NCI-H2171 treated with DMSO at 0.1 percent for 48 hours (cell line): ENCODE measurements around the gene PDIK1L.

Experiments
- DNase-seq: peaks from one replicate; lab custom pipeline; 2025; lab: John Stamatoyannopoulos, UW

Gene PDIK1L

GRCh38 chr1:26122988-26123973 is 11.7 kb downstream of the PDIK1L start:
- DNase-seq: no peak

DNA sequence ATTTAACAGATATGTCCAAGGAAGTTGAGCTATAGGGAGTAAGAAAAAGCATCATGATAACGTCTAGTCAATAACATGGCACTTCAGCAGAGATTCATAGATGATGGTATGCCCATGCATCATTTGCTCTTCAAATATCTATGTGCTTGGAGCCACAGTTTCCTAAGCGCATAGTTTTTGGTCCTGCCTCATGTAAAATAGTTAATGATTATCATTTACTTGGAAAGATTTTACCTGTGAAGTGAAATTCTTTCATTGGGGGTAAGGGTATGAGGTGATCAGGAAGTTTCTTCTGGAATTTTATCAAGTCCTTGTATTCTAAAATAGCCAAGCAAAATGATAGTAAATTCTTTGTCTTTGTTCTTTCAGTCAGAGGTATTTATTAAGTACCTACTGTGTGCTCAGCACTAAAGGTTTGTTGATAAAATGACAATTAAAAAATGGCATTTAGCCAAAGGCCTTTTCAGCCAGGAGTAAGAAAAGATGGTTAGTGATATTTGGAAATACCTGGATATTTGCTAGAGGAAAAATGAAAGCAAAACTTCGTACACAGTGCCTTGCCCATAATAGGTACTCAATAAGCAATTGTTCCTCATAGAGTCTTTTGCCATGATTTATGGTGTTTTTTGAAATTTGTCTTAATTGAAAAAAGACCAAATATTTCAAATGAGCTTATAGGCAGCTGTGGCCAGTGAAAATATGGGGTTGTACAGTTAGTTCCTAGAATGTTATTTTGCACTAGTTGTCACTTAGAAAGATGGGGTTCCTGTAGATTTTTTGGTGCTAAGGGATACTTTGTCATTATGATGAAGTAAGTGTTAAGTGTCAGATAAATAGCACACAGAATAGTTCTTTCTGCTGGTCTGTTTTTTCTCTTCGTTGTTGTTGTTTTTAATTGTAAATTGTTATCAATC is 13.1 kb downstream of the PDIK1L start:
- no peak for DNase-seq

DNA sequence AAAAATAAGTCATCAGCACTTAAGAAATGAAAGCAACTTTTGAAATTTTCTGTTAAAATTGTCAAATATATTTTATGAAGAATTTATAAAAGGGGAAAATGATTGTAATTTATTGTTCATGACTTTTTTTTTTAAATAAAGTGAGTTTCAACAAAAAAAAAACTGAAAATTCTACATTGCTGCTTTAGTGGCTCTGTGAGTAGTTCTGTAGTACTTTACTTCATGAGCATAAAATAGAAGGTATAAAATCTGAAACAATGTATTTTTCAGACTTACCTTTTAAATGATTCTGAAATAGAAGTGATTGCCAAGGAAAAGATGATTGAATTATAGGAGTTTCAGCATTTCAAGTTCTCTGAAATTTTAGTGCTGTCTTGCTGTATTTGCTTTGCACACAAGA is 13.8 kb downstream of the PDIK1L start:
- DNase-seq: no peak

DNA sequence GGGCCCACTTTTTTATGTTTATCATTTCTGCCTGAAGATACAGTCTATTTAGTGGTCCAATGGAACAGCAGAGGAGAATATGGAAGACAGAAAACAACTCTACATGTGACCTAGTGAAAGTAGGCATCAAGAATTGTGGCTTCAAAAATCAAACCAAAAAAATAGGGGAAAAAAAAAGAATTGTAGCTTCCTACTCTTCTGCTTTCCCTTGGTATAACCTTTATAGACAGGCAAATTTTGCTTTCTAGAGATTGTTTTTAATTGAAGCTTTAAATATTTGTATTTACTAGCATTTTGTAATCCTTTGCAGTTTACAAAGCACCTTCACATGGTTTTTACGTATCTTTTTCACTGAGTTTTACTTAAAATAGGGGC is 14.3 kb downstream of the PDIK1L start:
- no peak for DNase-seq

- DNase-seq: peak; percentile 88
Observed at GRCh38 chr1:26126321-26127084, 14.9 kb downstream of the PDIK1L start.

DNA sequence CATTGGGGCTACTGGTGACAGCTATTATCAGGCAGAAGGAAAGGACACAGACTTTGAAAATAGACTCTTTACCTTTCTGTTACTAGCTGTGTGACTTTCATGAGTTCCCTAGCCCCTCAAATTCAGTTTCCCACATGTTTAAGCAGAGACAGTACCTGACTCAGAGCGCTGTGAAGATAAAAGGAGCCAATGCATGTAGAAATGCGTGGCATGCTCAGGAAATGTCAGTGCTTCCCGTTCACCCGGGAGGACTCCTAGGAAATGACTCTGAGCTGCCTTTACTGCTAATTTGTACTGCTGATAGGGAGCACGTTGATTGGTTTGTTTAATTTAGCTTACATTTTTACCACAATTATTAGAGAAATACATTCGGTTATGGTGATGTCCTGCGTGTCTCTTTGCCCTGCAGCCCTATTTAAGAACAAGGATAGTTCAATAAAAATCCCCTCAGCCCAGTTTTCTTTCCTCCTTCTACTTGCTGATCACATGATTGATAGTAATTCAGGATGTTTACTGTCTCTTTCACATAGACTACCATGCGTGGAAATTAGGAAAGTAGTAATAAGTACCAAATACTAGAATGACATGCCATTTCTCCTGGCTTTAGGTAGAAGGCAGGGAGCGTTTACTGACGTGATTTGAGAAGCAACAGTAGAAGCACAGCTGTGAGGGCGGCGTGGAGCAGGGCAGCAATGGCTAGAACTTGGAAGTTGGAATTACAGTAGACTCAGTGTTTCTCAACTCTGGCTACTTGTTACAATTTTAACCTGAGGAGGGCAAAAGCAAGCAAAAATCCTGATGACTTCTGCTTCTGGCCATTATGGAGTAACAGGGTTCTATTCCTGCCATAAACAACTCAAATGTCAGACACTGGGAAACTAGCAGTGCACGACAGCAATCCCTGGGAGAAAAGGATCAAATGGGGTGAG is 15.9 kb downstream of the PDIK1L start:
- no peak for DNase-seq

DNA sequence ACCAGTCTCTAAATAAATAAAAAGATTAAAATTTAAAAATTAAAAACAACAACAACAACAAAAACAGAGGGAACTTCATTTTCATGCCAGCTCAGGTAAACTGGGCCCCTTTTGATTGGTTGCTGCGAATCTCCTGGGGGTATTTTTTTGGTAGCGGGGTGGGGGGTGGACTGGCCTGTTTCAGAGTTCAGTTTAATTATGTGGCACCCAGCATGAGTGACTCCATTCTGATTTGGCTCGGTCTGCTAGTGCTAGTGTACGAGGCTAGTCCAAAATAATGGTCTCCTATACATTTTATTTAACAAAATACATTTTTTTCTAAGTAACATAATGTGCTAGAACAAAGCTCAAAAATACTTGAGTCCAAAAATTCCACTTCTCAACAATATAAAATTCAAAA is 18.2 kb downstream of the PDIK1L start:
- no peak for DNase-seq

DNA sequence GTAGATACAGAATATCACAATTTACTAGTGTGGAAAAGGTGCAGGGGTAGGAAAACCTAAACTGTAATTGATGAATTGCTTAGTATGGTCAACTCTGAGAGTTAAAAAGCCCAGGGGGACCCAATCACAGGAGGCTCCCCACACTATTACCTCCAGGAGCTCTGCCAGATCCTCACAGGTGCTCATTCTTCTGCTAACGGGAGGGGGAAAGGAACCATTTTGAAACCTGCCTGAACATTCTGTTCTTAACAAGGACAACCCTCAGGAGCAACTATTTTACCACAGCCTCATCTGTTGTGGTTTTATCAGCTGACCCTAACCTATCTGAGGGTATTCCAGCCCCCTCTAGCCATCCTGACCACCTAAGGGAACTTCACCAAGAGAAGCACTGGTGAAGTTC is 19.1 kb downstream of the PDIK1L start:
- no peak for DNase-seq

GRCh38 chr1:26132128-26132833 is 20.7 kb downstream of the PDIK1L start:
- DNase-seq: no peak

DNA sequence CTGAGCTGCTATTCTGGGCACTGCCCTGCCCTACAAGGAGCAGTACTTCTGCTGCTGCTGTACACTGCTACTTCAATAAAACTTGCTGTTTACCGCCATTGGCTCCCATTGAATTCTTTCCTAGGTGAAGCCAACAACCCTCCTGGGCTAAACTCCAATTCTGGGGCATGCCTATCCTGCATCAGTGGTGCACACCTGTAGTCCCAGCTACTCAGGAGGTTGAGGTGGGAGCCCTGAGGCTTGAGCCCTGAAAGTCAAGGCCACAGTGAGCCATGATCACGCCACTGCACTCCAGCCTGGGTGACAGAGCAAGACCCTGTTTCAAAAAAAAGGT is 21.2 kb downstream of the PDIK1L start:
- DNase-seq: no peak

DNA sequence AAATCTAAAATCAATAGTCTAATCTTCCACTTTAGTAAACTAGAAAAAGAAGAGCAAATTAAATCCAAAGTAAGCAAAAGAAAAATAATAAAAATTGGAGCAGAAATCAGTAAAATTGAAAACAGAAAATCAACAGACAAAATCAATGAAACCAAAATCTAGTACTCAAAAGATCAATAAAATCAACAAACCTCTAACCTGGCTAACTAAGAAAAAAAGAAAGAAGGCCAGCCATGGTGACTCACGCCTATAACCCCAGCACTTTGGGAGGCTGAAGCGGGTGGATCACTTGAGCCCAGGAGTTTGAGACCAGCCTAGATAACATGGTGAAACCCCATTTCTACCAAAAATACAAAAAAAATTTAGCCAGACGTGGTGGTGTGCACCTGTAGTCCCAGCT is 22.8 kb downstream of the PDIK1L start:
- DNase-seq: no peak

GRCh38 chr1:26138974-26139558 is 27.4 kb downstream of the PDIK1L start:
- no peak for DNase-seq

GRCh38 chr1:26142159-26142558 is 30.5 kb downstream of the PDIK1L start:
- DNase-seq: no peak

DNA sequence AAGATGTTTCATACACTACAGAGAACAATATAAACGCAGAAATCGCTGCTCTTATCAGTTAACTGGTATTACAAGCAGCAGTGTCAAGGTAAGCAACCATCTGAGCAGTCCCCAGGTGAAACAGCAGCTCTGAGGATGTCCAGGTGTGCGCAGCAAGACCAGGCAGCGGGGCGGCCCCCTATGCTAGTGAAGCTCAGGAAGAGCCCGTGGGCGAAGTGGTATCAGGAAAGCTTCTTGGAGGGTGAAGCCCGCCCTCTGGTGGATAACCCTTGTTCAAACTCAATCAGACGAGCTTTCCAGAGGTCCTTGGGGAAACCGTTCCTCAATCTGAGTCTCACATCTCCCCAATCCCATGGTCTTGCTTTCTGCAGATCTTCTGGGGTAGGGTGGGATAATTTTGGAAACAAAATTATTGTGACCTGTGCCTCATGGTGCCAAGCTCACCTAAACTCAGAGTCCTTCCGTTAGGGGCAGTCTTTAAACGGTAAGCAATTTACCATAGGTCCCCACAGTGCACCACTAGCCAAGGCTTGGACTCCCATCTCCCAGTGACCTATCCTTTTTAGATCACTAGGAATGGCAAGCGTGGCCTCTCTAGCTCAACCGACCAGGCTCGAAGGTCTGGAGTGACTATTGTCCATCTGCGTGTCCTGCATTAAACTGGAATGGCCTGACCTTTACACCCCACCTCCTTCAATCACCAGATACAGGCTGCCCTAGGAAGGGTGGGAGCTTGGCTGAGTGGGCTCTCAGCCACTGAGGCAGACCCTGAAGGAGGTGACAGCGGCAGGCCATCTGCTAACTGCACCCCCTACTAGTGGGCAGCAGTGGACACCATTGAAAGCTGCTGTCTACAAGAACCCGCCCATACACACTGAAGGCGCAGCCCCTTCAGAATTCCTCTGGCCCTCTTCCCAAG is 33.7 kb downstream of the PDIK1L start:
- peak; percentile 87 for DNase-seq

- no peak for DNase-seq
Observed at GRCh38 chr1:26145960-26146294, 34.3 kb downstream of the PDIK1L start.

DNA sequence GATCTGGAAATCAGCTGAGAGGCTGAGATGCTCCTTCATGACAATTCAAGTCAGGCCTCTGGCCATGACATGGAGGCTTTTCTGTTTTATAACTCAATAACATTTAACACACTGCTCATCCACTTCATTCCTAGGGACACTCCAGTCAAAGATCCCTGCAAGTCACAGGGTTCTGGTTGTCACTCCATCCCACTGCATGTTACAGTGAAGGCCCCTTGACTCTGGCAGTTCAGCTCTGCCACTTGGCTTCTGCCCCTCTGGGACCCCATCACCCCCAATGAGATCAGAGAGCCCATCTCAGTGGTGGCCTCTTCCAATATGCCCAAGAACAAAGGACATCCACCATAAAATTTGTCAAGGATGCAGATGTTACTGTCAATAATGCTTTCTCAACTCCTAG is 37.3 kb downstream of the PDIK1L start:
- DNase-seq: no peak

DNA sequence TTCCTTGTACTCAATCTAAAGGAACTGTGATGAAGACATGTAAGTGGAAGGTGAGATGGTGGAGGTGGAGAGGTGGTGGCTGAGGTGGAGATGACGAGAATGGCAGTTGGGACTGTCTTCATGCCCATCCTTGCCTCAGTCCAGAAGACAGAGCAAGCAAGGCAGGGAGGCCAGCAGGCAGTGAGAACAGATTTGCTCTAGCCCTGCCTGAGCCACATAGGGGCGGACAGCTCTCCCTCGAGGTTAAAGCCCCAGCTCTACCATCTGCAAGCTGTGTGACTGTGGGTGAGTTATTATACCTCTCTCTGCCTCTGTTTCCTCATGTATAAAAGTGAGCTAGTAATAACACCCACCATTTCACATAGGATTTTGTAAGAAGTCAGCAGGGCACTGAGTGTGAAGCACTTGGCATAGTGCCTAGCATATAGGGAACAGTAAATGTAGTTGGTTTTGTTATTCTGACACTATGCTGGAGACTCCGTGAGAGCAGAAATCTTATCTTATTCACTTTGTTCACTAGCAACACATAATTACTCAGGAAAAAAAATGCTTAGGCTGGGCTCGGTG is 42.4 kb downstream of the PDIK1L start:
- DNase-seq: no peak

DNA sequence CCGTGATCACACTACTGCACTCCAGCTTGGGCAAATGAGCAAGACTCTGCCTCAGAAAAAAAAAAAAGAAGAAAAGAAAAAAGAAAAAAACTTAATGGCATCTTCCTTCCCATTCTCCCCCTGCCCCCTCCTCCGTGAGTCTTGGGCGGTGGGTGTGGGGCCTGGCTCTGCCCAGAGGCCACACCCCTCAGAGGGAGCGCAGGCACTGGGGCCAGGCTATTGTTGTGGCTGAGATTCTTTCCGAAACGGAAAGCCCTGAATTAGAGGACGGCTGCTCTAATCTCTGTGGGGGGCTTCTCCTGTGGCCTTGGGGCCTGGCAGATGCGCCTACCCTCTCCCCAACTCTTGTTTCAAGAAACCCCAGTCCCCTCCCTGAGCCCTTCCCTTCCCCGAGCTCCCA is 43.1 kb downstream of the PDIK1L start:
- DNase-seq: no peak
